OCI-LY3 (cell line): ENCODE measurements around the gene SCARB2.

Experiments
- CTCF ChIP-seq: fragments of 200-600, 300-600 bp; sonication (generic); IDR thresholded peaks from 2 replicates; pipeline ENCODE4 v1.5.1; 2014; ENCODE audit warnings: antibody characterized with exemption, low read length, low read depth
- EZH2phosphoT487 ChIP-seq: fragments of 200-600 bp; shearing (Covaris generic); IDR thresholded peaks from 2 replicates; pipeline ENCODE4 v1.6.1; 2018; ENCODE audit warnings: antibody characterized with exemption, mixed run types, low read depth

GRCh38 chr4:76238701-76239100 lies 25.1 kb upstream of the SCARB2 start:
- no peak for TF ChIP-seq CTCF
- no peak for TF ChIP-seq EZH2phosphoT487
